Adrenal gland (tissue), 19 donors: ENCODE data around the gene PLAAT2. TPM values are rescaled to one million over a fixed set of nuclear protein-coding genes. Genes with fewer than 3 reads are reported as not detected.

Experiments
- DNase-seq, 7 donors: peaks; one replicate each; pipeline ENCODE4 v3.0.0-alpha.2; 2019 to 2020
- H3K27ac ChIP-seq, 5 donors: fragments of 200-600 bp; sonication (generic) in 4 of 5; 1 replicate in 3 of 5; 2 replicates in 2 of 5; pipeline versions ENCODE4 v1.5.1 to v1.8.0; 2016 to 2020; ENCODE audit warnings: mild to moderate bottlenecking in 1 of 5
- H3K27me3 ChIP-seq: fragments of 200-600 bp; 2 replicates; pipeline ENCODE4 v1.8.0; 2021
- H3K36me3 ChIP-seq, 2 donors: fragments of 200-600 bp; replicated peaks in 1 of 2; 1 replicate in 1 of 2; 2 replicates in 1 of 2; pipeline versions ENCODE4 v1.5.1 to v1.8.0; 2018 to 2022
- H3K4me1 ChIP-seq, 2 donors: fragments of 200-600 bp; replicated peaks in 1 of 2; 1 replicate in 1 of 2; 2 replicates in 1 of 2; pipeline versions ENCODE4 v1.5.1 to v1.8.0; 2018 to 2021
- H3K4me3 ChIP-seq, 4 donors: fragments of 200-600 bp; sonication (generic) in 3 of 4; one replicate each; pipeline ENCODE4 v1.5.1; 2016 to 2018
- H3K9me3 ChIP-seq, 3 donors: fragments of 200-600 bp; sonication (generic) in 1 of 3; replicated peaks in 1 of 3; 1 replicate in 2 of 3; 2 replicates in 1 of 3; pipeline versions ENCODE4 v1.5.1 to v1.8.0; 2016 to 2021
- POLR2A ChIP-seq, 2 donors: fragments of 450-650 bp; IDR thresholded peaks; one replicate each; pipeline ENCODE4 v1.6.1; 2017; ENCODE audit warnings: antibody characterized with exemption in 2 of 2, mild to moderate bottlenecking in 2 of 2, moderate library complexity in 1 of 2
- WGBS, 4 donors: extraction: QIAGEN DNeasy Blood & Tissue Kit in 2 of 4; methylation state at CpG; one replicate each; pipeline versions ENCODE4 v1.1.5 to v1.1.7; 2013 to 2017; 5-methylcytosine and 5-hydroxymethylcytosine counted together
- intact Hi-C, 2 donors: fragments of 100-400 bp; cut with DNase I; formaldehyde crosslinking; loops; one replicate each; pipeline versions ENCODE4 v1.14.1 to v1.15.0; 2022 to 2023
- long read RNA-seq, 10 donors: library from polyadenylated mRNA in 3 of 10; unstranded in 2 of 10; stranded (forward) in 1 of 10; transcript quantifications; one replicate each; pipeline ENCODE4 v2.0.0 and lab custom pipeline, GENCODE V29; 2021 to 2026
- polyA plus RNA-seq, 3 donors: library from polyadenylated mRNA; stranded (reverse); fragments of 200-250 nt in 2 of 3; fragments of 350-450 nt in 1 of 3; fragmentation: Illumina TruSeq in 1 of 3; extraction: RNeasy Lipid Tissue Mini Kit (QIAGEN cat#74804) in 1 of 3; gene quantifications; one replicate each; pipeline ENCODE4 v1.2.3, GENCODE V29; 2013 to 2014
- total RNA-seq, 9 donors: library from RNA; depleted of rRNA in 4 of 9; stranded (reverse); fragments of >200 nt in 4 of 9; fragments of 120-200 nt in 1 of 9; fragmentation: NEBNext Ultra II Directional in 1 of 9; extraction: Animal tissue kit (Norgen Biotek cat#: 25700) in 1 of 9; gene quantifications; one replicate each; pipeline versions ENCODE4 v1.1.0 to v1.2.4, GENCODE V29; 2013 to 2023
- TF ChIP-seq, protein P1 (sequence below), 6 experiments: fragments of 450-650 bp in 4 of 6; fragments of 200-600 bp in 2 of 6; sonication (generic) in 1 of 6; IDR thresholded peaks; 1 replicate in 5 of 6; 2 replicates in 1 of 6; pipeline versions ENCODE4 v1.5.1 to v1.8.0; 2016 to 2021; ENCODE audit warnings: antibody characterized with exemption in 6 of 6, mild to moderate bottlenecking in 2 of 6, moderate library complexity in 1 of 6
- donor health status: healthy with polysubstance abuse.
- donor health status: Bipolar disorder and iron deficiency.
- donor health status: DM: yes; HTN: yes; CAD: no.
- donor health status: DM: no; HTN: no; CAD: no.
- donor health status: DM: no; HTN: no; CAD: no.
- donor health status: DM: yes; HTN: yes; CAD: no.

Gene PLAAT2
- total RNA-seq (under 1 TPM in 1 of 9 donors, not detected in 8; 0.17 TPM), polyA plus RNA-seq (under 1 TPM in 1 of 3 donors, not detected in 2; 0.30 TPM)
- long read RNA-seq, donor 1 = 0 reads
- long read RNA-seq, donor 2 = 0 reads
- long read RNA-seq, donor 3 = 0 reads
- long read RNA-seq, donor 4 = 0 reads
- long read RNA-seq, donor 5 = 0 reads
- long read RNA-seq, donor 6 = 0 reads
- long read RNA-seq, donor 7 = 0 reads
- long read RNA-seq, donor 8 = 0 reads
- long read RNA-seq, donor 9 = 0 reads
- long read RNA-seq, donor 10 = 0 reads

DNA sequence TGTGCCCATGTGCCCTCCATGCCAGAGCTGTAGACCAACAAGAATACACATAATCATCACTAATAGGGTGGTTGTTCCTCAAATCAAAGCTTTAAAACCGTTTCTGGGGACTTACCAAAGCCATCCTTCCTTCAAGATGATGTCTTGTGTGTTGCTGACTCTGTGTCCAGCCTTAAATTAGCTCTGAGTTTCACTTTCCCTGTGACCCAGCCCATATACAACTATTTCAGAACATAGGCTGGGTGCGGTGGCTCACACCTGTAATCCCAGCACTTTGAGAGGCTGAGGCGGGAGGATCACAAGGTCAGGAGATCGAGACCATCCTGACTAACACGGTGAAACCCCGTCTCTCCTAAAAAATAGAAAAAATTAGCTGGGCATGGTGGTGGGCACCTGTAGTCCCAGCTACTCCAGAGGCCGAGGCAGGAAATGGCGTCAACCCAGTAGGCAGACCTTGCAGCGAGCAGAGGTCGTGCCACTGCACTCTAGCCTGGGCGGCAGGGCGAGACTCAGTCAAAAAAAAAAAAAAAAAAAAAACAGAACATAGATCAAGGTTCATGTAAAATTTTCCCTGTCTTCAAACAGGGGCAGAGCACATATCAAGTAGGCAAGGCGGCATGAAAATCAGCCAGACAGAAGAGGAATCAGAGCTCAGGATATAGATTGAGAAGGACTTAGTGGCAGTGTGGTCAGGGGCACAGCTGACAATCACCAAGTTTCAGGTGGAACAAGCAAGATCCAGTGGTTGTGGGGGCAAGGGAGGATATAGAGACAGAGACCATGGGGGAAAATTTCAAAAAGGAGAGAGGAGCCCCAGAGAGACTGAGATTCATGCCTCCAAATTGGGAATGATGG, at the start of gene PLAAT2:
Gene PLAAT2, minus strand, starts transcription at position 179 of the 855 bp plus-strand sequence. Its CDS starts 55 bp downstream, at position 124.
- no peaks in the 10 kb centered on the region for H3K27me3 ChIP-seq
- no peak for DNase-seq
- H3K27ac ChIP-seq = no peak within 1 kb of the TSS

DNA sequence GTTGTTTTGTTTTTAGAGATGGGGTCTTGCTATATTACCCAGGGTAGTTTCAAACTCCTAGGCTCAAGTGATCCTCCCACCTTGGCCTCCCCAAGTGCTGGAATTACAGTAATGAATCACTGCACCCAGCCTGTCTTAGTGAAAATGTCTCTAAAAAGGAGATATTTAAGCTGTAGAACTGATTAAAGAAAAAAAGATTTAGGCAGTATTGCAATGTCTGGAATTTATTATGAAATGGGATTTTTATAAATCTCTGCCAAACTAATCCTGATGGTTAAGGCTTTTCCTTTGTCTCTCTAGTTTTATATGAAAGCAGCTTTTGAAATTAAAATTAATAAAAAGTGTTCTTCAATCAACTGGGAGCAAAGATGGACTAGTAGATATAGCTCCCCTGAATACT, 49.0 kb upstream of the PLAAT2 start:
- Histone ChIP-seq H3K27ac (peak overlapping the region in 1 of 5 donors; percentile 32), H3K4me3 (no peak overlapping the region), H3K27me3 (no peaks in the 10 kb centered on the region), H3K4me1 (peaks cover 24 to 50% of the 10 kb centered on the region in 2 donors), H3K9me3 (no peaks in the 10 kb centered on the region), H3K36me3 (no peaks in the 10 kb centered on the region)
- DNase-seq = no peak
- intact Hi-C loops = no loop called here
- TF ChIP-seq POLR2A (IDR thresholded peaks at IDR 0.05) = no peak
- TF ChIP-seq, protein P1, sequence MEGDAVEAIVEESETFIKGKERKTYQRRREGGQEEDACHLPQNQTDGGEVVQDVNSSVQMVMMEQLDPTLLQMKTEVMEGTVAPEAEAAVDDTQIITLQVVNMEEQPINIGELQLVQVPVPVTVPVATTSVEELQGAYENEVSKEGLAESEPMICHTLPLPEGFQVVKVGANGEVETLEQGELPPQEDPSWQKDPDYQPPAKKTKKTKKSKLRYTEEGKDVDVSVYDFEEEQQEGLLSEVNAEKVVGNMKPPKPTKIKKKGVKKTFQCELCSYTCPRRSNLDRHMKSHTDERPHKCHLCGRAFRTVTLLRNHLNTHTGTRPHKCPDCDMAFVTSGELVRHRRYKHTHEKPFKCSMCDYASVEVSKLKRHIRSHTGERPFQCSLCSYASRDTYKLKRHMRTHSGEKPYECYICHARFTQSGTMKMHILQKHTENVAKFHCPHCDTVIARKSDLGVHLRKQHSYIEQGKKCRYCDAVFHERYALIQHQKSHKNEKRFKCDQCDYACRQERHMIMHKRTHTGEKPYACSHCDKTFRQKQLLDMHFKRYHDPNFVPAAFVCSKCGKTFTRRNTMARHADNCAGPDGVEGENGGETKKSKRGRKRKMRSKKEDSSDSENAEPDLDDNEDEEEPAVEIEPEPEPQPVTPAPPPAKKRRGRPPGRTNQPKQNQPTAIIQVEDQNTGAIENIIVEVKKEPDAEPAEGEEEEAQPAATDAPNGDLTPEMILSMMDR (IDR thresholded peaks at IDR 0.05) = no peak

More for the DNA sequence above, at the start of gene PLAAT2:
- no peak within 1 kb of the TSS for H3K4me3 ChIP-seq
- H3K9me3 ChIP-seq = no peaks in the 10 kb centered on the region
- peaks cover 0 to 5% of the 10 kb centered on the region in 2 donors for H3K4me1 ChIP-seq
- TF ChIP-seq, protein P1 (IDR thresholded peaks at IDR 0.05) = no peak
- H3K36me3 ChIP-seq = no peaks in the 10 kb centered on the region
- WGBS, 4 donors = 88 to 93% (median 90%) methylated on average over 13 of the region's 13 CpGs
- intact Hi-C loops = no loop called here

GRCh38 chr11:63611395-63611747, 48.2 kb upstream of the PLAAT2 start:
- Histone ChIP-seq H3K4me1 (peaks cover 24 to 50% of the 10 kb centered on the region in 2 donors), H3K9me3 (no peaks in the 10 kb centered on the region), H3K36me3 (no peaks in the 10 kb centered on the region), H3K4me3 (no peak overlapping the region), H3K27me3 (no peaks in the 10 kb centered on the region), H3K27ac (peak overlapping the region in 2 of 5 donors; percentile 20 to 32)
- TF ChIP-seq POLR2A (IDR thresholded peaks at IDR 0.05) = no peak
- TF ChIP-seq, protein P1 (IDR thresholded peaks at IDR 0.05) = no peak
- no peak for DNase-seq
- 35 to 52% (median 45%) methylated on average over 1 of the region's 1 CpG for WGBS, 4 donors
- intact Hi-C loops = no loop called here

DNA sequence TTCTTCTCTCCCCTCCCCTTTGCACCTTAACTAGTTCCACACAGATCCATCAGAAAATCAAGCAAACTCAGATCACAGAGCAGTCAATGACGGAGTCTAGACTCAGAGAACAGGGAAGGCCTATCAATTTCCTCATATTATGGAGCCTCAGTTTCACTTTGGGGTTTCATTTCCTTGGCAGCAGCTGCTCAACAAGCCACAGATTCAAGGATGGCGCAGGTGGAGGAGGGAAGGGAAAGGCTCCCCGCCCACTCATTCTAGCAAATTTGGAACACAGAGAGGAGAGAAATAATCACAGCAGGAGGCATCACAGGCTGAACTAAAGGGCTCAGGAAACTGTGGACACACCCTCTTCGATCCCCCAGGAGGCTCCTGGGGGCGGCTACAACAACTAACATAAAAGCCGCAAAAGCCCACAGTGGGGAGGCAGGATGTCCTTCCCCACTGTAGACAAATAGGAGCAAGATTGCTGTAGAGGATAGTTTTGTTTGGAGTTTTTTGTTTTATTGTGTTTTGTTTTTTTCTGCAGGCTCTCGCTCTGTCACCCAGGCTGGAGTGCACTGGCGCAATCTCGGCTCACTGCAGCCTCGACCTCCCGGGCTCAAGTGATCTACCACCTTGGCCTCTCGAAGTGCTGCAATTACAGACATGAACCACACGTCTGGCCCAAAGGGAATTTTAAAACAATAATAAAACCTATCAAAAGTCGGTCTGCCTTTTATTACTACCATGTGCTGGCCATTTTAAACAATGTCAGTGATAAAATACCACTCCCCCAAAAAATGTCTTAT, 47.6 kb upstream of the PLAAT2 start:
- no peak overlapping the region for H3K4me3 ChIP-seq
- no peaks in the 10 kb centered on the region for H3K36me3 ChIP-seq
- H3K27me3 ChIP-seq = no peaks in the 10 kb centered on the region
- H3K9me3 ChIP-seq = no peaks in the 10 kb centered on the region
- intact Hi-C loops = no loop called here
- H3K4me1 ChIP-seq = peaks cover 24 to 50% of the 10 kb centered on the region in 2 donors
- WGBS, 4 donors = 59 to 68% (median 60%) methylated on average over 14 of the region's 14 CpGs
- DNase-seq = peak in 4 of 7 donors; percentile 32 to 53 (median 38)
- H3K27ac ChIP-seq = peak overlapping the region in 3 of 5 donors; percentile 15 to 63 (median 45)
- TF ChIP-seq, protein P1 (IDR thresholded peaks at IDR 0.05) = peak in 3 of 6 experiments; percentile 11 to 23 (median 12)
- no peak for TF ChIP-seq POLR2A (IDR thresholded peaks at IDR 0.05)
